HG02763 (cell line): Measurements from ENCODE around the gene SNU13.
"Not testable (repeated sequence)": the region's sequence is repeated elsewhere in the genome, so short reads cannot be mapped to it uniquely, and the experiment has no call there.

ENCODE experiments used
- ATAC-seq: cut with Tn5 transposase; IDR thresholded peaks from one replicate; pipeline ENCODE4 v1.9.1; 2021; ENCODE audit warnings: mild to moderate bottlenecking, moderate library complexity; ENCODE audit not compliant: unreplicated experiment

SNU13 gene

GRCh38 chr22:41688365-41689211 lies at the start of gene SNU13:
Gene SNU13 (minus strand): TSS chr22:41688867. CDS start chr22:41688796, 71 bp downstream.
- peak; percentile 84 for ATAC-seq

- not testable (repeated sequence) for ATAC-seq
Measured at GRCh38 chr22:41733241-41733640, 44.6 kb upstream of the SNU13 start.

- ATAC-seq = no peak
Measured at GRCh38 chr22:41732096-41732772, 43.6 kb upstream of the SNU13 start.

DNA sequence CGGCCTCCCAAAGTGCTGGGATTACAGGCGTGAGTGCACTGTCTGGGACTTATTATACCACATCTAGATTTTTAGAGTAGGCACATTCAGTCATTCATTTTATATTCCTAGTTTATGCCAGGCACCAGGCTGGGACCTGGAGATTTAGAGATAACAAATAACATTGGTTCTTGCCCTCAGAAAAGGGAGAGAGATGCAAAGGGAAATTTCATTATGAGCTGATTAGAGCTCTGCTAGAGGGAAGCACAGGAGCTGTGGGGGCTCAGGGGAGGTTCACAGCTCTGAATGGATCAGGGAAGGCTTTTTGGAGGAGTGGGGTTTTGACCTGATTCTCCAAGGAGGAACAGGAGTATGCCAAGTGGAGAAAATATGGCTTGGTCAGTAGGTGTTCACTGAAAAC lies 42.9 kb upstream of the SNU13 start:
- ATAC-seq = no peak

DNA sequence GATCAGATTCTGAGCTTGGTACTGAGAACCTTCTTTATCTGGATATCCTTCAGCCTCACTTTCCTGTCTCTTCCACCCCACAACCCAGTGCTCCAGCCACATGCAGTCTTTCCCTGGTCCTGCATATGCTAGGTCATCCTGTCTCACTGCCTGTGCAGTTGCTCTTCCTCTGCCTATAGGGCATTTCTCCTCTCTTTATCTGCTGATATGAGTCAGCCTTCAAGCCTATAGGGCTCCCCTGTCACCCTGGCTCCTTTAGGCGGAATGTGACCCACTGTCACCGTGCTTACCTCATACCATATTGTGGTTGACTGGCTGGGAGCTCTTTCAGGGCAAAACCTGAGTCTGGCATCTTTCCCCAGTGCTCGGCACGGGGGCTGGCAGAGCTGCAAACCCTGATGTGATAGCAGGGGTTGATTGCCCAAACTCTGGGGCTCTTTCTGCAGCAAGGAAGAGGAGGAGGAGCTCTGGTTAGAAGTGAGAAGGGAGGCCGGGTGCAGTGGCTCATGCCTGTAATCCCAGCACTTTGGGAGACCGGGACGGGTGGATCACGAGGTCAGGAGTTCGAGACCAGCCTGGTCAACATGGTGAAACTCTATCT lies 36.9 kb upstream of the SNU13 start:
- no peak for ATAC-seq

- no peak for ATAC-seq
Measured at GRCh38 chr22:41722496-41722895, 33.8 kb upstream of the SNU13 start.

GRCh38 chr22:41713004-41713403 lies 24.3 kb upstream of the SNU13 start:
- no peak for ATAC-seq

DNA sequence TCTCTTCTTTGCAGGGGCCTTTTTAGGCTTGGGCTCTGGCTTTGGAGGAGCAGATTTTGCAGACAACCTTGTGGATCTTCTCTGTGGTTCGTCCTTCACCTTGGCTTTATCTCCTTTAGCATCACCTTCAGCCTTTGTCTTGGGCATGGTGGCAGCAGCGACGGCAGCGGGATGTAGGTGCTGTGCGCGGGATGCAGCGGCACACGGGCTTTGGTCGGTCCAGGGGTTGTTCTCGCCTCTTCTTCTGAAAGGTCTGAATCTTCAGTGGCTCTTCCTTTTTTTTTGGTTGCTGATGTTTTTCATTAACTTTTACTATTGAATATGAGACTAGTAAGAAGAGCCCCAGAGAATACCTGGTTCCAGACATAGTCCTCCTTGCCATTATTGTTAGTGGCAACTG lies 20.7 kb upstream of the SNU13 start:
- ATAC-seq = no peak

DNA sequence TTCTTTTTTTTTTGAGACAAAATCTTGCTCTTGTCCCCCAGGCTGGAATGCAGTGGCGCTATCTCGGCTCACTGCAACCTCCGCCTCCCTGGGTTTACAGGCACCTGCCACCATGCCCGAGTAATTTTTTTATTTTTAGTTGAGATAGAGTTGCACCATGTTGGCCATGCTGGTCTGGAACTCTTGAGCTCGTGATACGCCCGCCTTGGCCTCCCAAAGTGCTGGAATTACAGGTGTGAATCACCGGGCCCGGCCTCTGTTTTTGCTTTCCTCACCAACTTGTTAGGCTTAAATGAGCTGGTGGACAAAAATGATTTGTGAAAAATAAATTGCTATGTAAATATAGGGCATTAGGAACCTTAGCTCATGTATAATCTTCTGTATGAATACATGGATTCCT lies 14.1 kb upstream of the SNU13 start:
- no peak for ATAC-seq

DNA sequence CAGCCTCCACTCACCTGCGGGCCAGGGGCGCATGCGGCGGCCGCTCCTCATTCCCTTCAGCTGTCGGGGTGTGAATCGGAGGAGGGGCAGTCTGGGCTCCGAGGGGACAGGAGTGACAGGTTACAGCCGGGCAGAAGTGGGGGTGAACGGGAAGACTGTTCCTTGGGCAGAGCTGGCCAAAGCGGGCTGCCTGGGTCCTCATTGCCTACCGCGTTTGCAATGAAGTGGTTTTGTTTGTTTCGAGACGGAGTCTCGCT lies 11.4 kb upstream of the SNU13 start:
- ATAC-seq = no peak

GRCh38 chr22:41699264-41700107 lies 10.8 kb upstream of the SNU13 start, which contains the start of gene MEI1:
Gene MEI1 (plus strand): TSS chr22:41699503. CDS start chr22:41699539, 36 bp downstream.
- no peak for ATAC-seq

- ATAC-seq = peak; percentile 52
Measured at GRCh38 chr22:41697126-41697775, 8.6 kb upstream of the SNU13 start.

DNA sequence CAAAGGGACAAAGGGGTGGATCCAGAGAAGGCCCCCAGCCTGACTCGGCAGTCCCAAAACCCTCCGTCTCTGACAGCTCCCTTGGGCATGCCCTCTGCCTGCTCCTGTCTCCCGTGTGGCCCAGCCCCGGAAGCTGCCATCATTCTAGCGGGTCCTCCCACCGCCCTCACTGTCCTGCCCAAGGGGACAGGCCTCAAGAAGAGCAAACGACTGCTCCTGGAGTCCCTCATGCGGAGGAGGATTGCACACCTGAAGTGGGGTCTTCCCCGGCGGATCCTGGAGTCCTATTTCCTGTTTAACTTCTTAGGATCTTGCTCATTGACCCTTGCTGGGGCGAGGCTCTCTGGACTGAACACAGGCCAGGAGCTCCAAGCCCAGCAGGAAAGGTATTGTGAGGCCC lies 8.0 kb upstream of the SNU13 start:
- ATAC-seq = peak; percentile 23

DNA sequence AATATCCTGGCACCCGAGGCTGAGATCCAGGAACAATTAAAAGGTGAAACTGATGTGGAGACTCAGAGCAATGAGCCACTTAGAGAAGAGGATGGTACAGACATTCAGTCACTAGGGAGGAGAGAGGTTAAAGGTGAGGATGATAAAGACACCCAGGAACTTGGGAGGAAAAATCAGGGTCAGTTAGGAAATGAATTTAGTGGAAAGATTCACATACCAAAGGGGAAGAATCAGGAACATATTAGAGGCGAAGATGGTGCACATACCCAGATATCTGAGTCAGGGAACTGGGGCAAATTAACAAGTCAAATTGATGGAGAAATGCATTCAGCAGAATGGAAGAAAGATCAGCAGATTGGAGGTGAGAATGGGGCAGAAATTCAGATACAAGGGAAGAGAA lies 6.5 kb upstream of the SNU13 start:
- ATAC-seq = no peak

GRCh38 chr22:41690476-41690875 lies 1.8 kb upstream of the SNU13 start:
- no peak for ATAC-seq

GRCh38 chr22:41687901-41688364 lies 734 bp downstream of the SNU13 start:
- no peak for ATAC-seq

GRCh38 chr22:41686890-41687289 lies 1.8 kb downstream of the SNU13 start:
- ATAC-seq = not testable (repeated sequence)

DNA sequence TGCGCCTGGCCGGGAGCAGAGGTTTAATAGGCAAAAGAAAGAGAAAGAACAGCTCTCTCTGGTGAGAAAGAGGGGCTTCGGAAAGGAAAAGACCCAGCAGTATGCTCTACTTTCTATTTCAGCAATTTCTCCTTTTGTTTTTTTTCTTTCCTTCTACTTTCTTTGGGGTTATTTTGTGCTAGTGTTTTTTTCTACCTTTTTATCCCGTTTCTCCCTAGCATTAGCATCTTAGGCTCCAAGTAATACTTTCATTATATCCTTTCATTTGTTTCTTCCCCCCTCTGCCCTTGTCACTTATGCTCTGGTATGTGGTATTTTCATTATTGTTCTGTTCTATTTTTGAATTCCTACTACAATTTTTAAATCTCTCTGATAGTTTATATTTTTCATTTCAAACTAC lies 4.5 kb downstream of the SNU13 start:
- no peak for ATAC-seq

DNA sequence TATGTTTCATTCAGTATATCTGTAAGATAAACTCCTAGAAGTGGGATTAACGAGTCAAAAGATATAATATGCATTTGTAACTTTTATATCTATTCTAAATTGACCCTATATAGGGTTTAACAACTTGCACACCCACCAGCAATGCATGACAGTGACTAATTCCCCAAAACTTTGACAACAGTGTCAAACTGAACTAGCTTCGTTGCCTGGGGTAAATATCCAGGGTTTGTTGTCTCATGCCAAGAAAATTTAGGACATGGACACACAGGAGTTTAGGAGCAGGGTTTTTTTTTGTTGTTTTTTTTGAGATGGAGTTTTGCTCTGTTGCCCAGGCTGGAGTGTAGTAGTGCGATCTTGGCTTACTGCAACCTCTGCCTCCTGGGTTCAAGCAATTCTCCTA lies 5.1 kb downstream of the SNU13 start:
- no peak for ATAC-seq

DNA sequence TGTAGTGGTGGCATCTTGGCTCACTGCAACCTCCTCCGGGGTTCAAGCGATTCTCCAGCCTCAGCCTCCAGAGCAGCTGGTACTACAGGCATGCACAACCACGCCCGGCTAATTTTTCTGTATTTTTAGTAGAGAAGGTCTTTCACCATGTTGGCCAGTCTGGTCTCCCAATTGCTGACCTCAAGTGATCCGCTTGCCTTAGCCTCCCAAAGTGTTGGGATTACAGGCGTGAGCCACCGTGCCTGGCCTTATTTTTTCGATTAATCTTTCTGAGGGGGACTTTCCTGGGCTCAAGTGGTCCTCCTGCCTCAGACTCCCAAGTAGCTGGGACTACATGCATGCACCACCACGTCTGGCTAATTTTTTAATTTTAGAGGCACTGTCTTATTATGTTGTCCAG lies 5.6 kb downstream of the SNU13 start:
- no peak for ATAC-seq
